Measurements from ENCODE around the gene OFD1. TPM values are rescaled to one million over a fixed set of nuclear protein-coding genes. Genes with fewer than 3 reads are reported as not detected.

The OFD1 gene
- total and polyA plus RNA-seq, 12 donors, result 5.6 to 129 (median 16.9) TPM

DNA sequence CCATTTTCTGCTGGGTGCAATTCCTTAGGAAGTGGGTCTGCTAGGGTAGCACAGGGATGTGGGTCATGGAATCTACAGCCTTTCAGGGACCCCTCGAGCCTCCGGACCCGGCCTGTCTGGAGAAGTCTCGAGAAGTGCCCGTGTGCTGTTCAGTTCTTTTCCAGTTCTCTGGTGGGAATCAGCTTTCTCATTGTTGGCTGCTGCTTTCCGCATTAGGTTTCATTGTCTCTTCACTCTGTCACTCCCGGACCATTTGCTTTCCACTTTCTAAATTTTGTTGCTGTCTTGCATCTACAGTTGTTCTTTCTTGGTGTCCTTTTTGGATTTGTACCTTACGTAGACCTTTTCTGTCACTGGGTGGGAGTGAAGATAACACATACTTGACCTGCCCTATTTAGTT is 39.6 kb upstream of the OFD1 start:
- Histone ChIP-seq H3K36me3 (replicated peaks in 1 of 2) (no peaks in the 10 kb centered on the region), H3K4me3 (no peak overlapping the region), H3K27me3 (no peaks in the 10 kb centered on the region), H3K27ac (no peak overlapping the region), H3K9me3 (replicated peaks in 1 of 3) (no peaks in the 10 kb centered on the region), H3K4me1 (replicated peaks in 1 of 2) (peaks cover 18 to 72% of the 10 kb centered on the region in 2 donors)
- intact Hi-C loops (cut with DNase I), result no loop called here
- WGBS, 4 donors, result 70 to 89% (median 76%) methylated on average over 8 of the region's 8 CpGs
- TF ChIP-seq CTCF (IDR thresholded peaks at IDR 0.05) (no peak), POLR2A (IDR thresholded peaks at IDR 0.05) (no peak)
- DNase-seq, result no peak

- H3K27me3 ChIP-seq, result no peaks in the 10 kb centered on the region
- WGBS, 4 donors, result 81 to 87% (median 83%) methylated on average over 4 of the region's 4 CpGs
- DNase-seq, result no peak
- H3K4me1 ChIP-seq (replicated peaks in 1 of 2), result peaks cover 18 to 74% of the 10 kb centered on the region in 2 donors
- H3K27ac ChIP-seq, result no peak overlapping the region
- TF ChIP-seq CTCF (IDR thresholded peaks at IDR 0.05) (no peak), POLR2A (IDR thresholded peaks at IDR 0.05) (no peak)
- H3K4me3 ChIP-seq, result no peak overlapping the region
- H3K36me3 ChIP-seq (replicated peaks in 1 of 2), result no peaks in the 10 kb centered on the region
- intact Hi-C loops (cut with DNase I), result no loop called here
- H3K9me3 ChIP-seq (replicated peaks in 1 of 3), result no peaks in the 10 kb centered on the region
Observed at GRCh38 chrX:13695601-13696115, 38.9 kb upstream of the OFD1 start.

- WGBS, 4 donors, result 84 to 92% (median 91%) methylated on average over 2 of the region's 2 CpGs
- peaks cover 11 to 56% of the 10 kb centered on the region in 2 donors for H3K4me1 ChIP-seq (replicated peaks in 1 of 2)
- TF ChIP-seq POLR2A (IDR thresholded peaks at IDR 0.05) (no peak), CTCF (IDR thresholded peaks at IDR 0.05) (no peak)
- H3K36me3 ChIP-seq (replicated peaks in 1 of 2), result no peaks in the 10 kb centered on the region
- no peak overlapping the region for H3K4me3 ChIP-seq
- no peaks in the 10 kb centered on the region for H3K27me3 ChIP-seq
- no peak for DNase-seq
- H3K9me3 ChIP-seq (replicated peaks in 1 of 3), result no peaks in the 10 kb centered on the region
- H3K27ac ChIP-seq, result no peak overlapping the region
- intact Hi-C loops (cut with DNase I), result no loop called here
Observed at GRCh38 chrX:13697455-13697854, 37.1 kb upstream of the OFD1 start.

- DNase-seq, result no peak
- intact Hi-C loops (cut with DNase I), result no loop called here
- TF ChIP-seq CTCF (IDR thresholded peaks at IDR 0.05) (no peak), POLR2A (IDR thresholded peaks at IDR 0.05) (no peak)
- no peaks in the 10 kb centered on the region for H3K27me3 ChIP-seq
- no peak overlapping the region for H3K27ac ChIP-seq
- no peak overlapping the region for H3K4me3 ChIP-seq
- WGBS, 4 donors, result 68 to 89% (median 87%) methylated on average over 1 of the region's 1 CpG
- peaks cover 11 to 53% of the 10 kb centered on the region in 2 donors for H3K4me1 ChIP-seq (replicated peaks in 1 of 2)
- H3K9me3 ChIP-seq (replicated peaks in 1 of 3), result no peaks in the 10 kb centered on the region
- H3K36me3 ChIP-seq (replicated peaks in 1 of 2), result no peaks in the 10 kb centered on the region
Observed at GRCh38 chrX:13697976-13698375, 36.6 kb upstream of the OFD1 start.
